HepG2 (cell line): ENCODE measurements around the gene RPS2. TPM values are rescaled to one million over a fixed set of nuclear protein-coding genes. Genes with fewer than 3 reads are reported as not detected.

ENCODE experiments used
- AGO2 ChIP-seq: fragments of 200-400 bp; formaldehyde crosslinking; optimal IDR thresholded peaks from 2 replicates; pipeline ENCODE3; 2017; ENCODE audit warnings: mild to moderate bottlenecking, low read depth, low read length, moderate library complexity
- ATF1 ChIP-seq: IDR thresholded peaks from 2 replicates; pipeline ENCODE4 v1.6.1; 2016; ENCODE audit warnings: mild to moderate bottlenecking, control low read depth
- ATF4 ChIP-seq, 2 experiments: fragments of 450-650 bp in 1 of 2; sonication (generic) in 1 of 2; formaldehyde crosslinking; IDR thresholded peaks; 2 replicates each; pipeline versions ENCODE4 v1.5.0 to v1.8.0; 2020 to 2022; ENCODE audit warnings: mild to moderate bottlenecking in 1 of 2, missing genetic modification reagents in 1 of 2
- NR3C1 ChIP-seq: sonication (generic); formaldehyde crosslinking; IDR thresholded peaks from 2 replicates; pipeline ENCODE4 v1.4.0; 2020; ENCODE audit warnings: missing genetic modification reagents
- THAP9 ChIP-seq: sonication (generic); formaldehyde crosslinking; IDR thresholded peaks from 2 replicates; pipeline ENCODE4; 2020; ENCODE audit warnings: missing genetic modification reagents, mild to moderate bottlenecking, borderline replicate concordance
- ZFP82 ChIP-seq: sonication (generic); formaldehyde crosslinking; IDR thresholded peaks from 2 replicates; pipeline ENCODE4 v1.5.1; 2020; ENCODE audit warnings: mild to moderate bottlenecking, missing genetic modification reagents, borderline replicate concordance
- ZNF552 ChIP-seq: sonication (generic); formaldehyde crosslinking; IDR thresholded peaks from 2 replicates; pipeline ENCODE4 v1.9.0; 2022; ENCODE audit warnings: missing genetic modification reagents, mild to moderate bottlenecking, borderline replicate concordance
- polyA plus RNA-seq, 8 experiments: library from polyadenylated mRNA; depleted of rRNA in 3 of 8; stranded (reverse) in 7 of 8; unstranded in 1 of 8; fragments of >200 nt; fragmentation: Illumina TruSeq in 4 of 8; extraction: Trizol in 4 of 8; gene quantifications; 2 replicates each; pipeline versions ENCODE4 v1.2.1 to v1.2.3, GENCODE V29; 2011 to 2016; ENCODE audit warnings: low read depth in 4 of 8, missing spikeins in 1 of 8, mixed read lengths in 1 of 8; ENCODE audit not compliant: insufficient read depth in 1 of 8
- total RNA-seq, 5 experiments: library from RNA; depleted of rRNA; stranded (reverse); fragments of >200 nt; fragmentation: Illumina TruSeq; extraction: Trizol; gene quantifications; 2 replicates each; pipeline ENCODE4 v1.2.3, GENCODE V29; 2016; ENCODE audit warnings: low read depth in 1 of 5
- TF ChIP-seq, protein P1 (sequence below): sonication (generic); formaldehyde crosslinking; IDR thresholded peaks from one replicate; pipeline ENCODE4 v1.5.1; 2020; ENCODE audit warnings: mild to moderate bottlenecking, missing genetic modification reagents; ENCODE audit errors: not compliant biosample characterization
- TF ChIP-seq, protein P2 (sequence below): sonication (generic); formaldehyde crosslinking; IDR thresholded peaks from 2 replicates; pipeline ENCODE4 v1.9.0; 2021; ENCODE audit warnings: missing genetic modification reagents, borderline replicate concordance
- TF ChIP-seq, protein P3 (sequence below): sonication (generic); formaldehyde crosslinking; IDR thresholded peaks from 2 replicates; pipeline ENCODE4 v1.5.0; 2020; ENCODE audit warnings: missing genetic modification reagents

The RPS2 gene
- total and polyA plus RNA-seq, 2 of the 13 experiments (the other 11 are each of a cell fraction or from before 2014, with no cell fraction given): 1,908 to 4,514 TPM

DNA sequence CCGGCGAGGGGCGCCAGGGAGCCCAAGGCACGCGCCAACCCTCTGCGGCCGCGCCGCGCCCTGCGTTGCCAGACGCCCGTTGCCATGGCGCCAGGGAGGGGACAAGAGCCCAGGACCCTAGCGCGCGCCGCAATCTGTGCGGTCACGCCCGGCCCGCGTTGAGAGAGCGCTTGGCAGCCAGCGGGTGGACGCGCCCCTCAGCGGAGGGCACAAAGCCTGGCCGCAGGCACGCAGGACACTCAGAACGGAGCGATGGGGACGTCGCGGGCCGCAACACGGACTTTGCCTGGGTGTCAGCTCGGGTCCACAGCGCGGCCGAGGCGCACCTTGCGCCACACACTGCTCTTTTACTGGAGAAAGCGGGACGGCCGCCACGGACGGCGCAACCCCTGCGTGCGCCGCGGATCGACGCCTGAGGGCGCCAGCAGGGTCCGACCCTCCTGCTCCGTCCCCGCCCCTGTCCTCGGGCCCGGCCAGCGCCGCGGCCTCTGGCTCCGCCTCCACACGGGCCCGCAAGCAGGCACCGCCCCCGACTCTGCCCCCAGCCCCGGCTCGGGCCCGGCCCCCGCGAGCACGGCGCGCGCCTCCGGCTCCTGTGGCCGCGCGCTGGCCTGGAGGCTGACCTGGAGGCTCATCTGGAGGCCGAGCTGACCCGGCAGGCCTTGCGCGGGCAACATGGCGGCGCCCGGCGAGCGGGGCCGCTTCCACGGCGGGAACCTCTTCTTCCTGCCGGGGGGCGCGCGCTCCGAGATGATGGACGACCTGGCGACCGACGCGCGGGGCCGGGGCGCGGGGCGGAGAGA is 19.1 kb upstream of the RPS2 start, which contains the start of gene GFER (continued):
- TF ChIP-seq, protein P1, sequence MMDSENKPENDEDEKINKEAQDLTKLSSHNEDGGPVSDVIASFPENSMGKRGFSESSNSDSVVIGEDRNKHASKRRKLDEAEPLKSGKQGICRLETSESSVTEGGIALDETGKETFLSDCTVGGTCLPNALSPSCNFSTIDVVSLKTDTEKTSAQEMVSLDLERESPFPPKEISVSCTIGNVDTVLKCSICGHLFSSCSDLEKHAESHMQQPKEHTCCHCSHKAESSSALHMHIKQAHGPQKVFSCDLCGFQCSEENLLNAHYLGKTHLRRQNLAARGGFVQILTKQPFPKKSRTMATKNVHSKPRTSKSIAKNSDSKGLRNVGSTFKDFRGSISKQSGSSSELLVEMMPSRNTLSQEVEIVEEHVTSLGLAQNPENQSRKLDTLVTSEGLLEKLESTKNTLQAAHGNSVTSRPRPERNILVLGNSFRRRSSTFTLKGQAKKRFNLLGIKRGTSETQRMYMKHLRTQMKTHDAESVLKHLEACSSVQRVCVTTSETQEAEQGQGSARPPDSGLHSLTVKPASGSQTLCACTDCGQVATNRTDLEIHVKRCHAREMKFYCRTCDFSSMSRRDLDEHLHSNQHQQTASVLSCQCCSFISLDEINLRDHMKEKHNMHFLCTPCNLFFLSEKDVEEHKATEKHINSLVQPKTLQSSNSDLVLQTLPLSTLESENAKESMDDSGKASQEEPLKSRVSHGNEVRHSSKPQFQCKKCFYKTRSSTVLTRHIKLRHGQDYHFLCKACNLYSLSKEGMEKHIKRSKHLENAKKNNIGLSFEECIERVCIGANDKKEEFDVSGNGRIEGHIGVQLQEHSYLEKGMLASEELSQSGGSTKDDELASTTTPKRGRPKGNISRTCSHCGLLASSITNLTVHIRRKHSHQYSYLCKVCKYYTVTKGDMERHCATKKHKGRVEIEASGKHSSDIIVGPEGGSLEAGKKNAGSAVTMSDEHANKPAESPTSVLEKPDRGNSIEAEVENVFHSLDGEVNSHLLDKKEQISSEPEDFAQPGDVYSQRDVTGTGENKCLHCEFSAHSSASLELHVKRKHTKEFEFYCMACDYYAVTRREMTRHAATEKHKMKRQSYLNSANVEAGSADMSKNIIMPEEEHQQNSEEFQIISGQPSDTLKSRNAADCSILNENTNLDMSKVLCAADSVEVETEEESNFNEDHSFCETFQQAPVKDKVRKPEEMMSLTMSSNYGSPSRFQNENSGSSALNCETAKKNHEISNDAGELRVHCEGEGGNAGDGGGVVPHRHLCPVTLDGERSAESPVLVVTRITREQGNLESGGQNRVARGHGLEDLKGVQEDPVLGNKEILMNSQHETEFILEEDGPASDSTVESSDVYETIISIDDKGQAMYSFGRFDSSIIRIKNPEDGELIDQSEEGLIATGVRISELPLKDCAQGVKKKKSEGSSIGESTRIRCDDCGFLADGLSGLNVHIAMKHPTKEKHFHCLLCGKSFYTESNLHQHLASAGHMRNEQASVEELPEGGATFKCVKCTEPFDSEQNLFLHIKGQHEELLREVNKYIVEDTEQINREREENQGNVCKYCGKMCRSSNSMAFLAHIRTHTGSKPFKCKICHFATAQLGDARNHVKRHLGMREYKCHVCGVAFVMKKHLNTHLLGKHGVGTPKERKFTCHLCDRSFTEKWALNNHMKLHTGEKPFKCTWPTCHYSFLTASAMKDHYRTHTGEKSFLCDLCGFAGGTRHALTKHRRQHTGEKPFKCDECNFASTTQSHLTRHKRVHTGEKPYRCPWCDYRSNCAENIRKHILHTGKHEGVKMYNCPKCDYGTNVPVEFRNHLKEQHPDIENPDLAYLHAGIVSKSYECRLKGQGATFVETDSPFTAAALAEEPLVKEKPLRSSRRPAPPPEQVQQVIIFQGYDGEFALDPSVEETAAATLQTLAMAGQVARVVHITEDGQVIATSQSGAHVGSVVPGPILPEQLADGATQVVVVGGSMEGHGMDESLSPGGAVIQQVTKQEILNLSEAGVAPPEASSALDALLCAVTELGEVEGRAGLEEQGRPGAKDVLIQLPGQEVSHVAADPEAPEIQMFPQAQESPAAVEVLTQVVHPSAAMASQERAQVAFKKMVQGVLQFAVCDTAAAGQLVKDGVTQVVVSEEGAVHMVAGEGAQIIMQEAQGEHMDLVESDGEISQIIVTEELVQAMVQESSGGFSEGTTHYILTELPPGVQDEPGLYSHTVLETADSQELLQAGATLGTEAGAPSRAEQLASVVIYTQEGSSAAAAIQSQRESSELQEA: peak; percentile 68
- peak; percentile 80 for TF ChIP-seq AGO2
- TF ChIP-seq THAP9: peak; percentile 73; the same call in 1 of the 2 replicates
- no peak for TF ChIP-seq ZFP82 (CRISPR knock-in tag)
- TF ChIP-seq ATF4 (CRISPR knock-in tag; IDR thresholded peaks at IDR 0.05): peak in 1 of 2 experiments; percentile 41; a peak in 1 of 4 replicates
- peak; percentile 54; the same call in 1 of the 2 replicates for TF ChIP-seq ZNF552 (CRISPR knock-in tag)
- TF ChIP-seq, protein P2, sequence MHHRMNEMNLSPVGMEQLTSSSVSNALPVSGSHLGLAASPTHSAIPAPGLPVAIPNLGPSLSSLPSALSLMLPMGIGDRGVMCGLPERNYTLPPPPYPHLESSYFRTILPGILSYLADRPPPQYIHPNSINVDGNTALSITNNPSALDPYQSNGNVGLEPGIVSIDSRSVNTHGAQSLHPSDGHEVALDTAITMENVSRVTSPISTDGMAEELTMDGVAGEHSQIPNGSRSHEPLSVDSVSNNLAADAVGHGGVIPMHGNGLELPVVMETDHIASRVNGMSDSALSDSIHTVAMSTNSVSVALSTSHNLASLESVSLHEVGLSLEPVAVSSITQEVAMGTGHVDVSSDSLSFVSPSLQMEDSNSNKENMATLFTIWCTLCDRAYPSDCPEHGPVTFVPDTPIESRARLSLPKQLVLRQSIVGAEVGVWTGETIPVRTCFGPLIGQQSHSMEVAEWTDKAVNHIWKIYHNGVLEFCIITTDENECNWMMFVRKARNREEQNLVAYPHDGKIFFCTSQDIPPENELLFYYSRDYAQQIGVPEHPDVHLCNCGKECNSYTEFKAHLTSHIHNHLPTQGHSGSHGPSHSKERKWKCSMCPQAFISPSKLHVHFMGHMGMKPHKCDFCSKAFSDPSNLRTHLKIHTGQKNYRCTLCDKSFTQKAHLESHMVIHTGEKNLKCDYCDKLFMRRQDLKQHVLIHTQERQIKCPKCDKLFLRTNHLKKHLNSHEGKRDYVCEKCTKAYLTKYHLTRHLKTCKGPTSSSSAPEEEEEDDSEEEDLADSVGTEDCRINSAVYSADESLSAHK: no peak
- TF ChIP-seq, protein P3, sequence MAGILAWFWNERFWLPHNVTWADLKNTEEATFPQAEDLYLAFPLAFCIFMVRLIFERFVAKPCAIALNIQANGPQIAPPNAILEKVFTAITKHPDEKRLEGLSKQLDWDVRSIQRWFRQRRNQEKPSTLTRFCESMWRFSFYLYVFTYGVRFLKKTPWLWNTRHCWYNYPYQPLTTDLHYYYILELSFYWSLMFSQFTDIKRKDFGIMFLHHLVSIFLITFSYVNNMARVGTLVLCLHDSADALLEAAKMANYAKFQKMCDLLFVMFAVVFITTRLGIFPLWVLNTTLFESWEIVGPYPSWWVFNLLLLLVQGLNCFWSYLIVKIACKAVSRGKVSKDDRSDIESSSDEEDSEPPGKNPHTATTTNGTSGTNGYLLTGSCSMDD: no peak
- no peak for TF ChIP-seq NR3C1 (CRISPR knock-in tag)
- no peak for TF ChIP-seq ATF1
